ENCODE data around the gene FBXO40.

The FBXO40 gene

DNA sequence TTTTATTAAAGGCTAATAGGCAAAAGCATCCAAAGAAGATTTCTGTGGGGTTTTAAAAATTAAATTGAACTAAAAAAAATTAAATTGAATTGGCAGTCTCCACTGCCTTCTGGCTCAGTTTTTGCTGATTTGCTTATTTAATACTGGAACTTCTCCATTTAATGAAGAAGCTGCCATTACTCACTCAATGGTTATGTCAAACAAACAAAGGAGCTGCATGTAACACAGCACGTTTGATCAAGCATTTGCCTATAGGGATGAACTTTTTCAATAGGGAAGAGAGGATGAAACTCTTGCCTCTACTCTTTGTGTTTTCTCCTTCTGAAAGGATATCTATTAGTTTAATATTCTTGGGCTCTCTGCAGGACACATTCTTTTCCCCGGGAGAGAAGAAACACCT, 72.3 kb downstream of the FBXO40 start:
- DNase-seq = no peak

DNA sequence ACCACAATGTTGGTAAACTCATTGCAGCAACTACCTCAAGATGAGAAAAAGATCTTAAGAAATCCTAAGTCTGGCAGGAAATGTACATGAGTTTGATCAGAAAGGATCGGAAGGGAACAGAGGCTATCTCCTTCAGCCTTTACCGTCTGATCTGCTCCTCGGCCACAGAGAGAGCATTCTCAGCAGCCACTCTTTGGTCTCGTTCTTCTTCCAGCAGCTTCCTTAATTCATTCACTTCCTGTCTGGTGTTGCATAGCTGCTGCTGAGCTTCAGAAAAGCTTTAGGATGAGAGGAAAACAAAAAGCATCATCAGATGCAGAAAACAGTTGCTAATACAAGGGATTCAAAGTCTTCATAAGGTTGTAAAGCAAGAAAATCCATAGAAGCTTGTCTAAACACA, 74.2 kb downstream of the FBXO40 start:
- DNase-seq = no peak

DNA sequence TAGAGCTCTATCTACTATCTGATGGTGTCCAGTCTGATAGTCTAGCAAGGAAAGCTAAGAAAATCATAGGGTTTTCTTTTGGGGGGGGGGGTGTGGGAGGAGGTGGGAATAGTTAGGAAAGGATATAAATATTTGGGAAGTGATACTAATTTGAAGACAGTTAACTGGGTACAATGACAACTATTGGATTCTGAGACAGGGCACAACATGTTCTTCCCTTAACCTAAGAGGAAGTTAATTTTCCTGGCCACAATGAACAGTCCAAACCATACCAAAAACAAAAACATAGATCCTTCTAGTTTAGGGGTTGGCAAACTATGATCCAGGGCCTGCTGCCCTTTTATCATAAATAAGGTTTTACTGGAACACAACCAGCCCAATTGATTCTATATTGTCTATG, 77.5 kb downstream of the FBXO40 start:
- DNase-seq = no peak

DNA sequence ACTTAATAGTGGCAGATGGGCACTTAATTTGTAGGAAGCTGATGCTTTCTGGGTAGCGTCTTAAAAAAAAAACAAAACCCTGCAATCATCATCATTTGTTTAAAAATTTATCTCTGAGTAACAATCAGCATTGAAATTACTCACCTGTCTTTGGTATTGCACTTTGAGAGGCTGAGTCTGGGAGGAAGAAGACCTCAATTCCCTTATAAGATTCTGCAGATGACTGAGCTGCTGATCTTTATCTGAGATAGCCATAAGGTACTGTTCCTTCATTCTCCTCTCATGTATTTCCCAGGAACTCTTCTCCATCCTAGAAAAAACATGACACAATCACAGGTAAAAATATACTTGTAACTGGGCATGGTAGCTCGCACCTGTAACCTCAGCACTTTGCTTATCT, 84.0 kb downstream of the FBXO40 start:
- DNase-seq = no peak
